H9 (cell line): Measurements from ENCODE around the gene PRPF19. TPM values are rescaled to one million over a fixed set of nuclear protein-coding genes. Genes with fewer than 3 reads are reported as not detected.

Experiments used
- DNase-seq: peaks from one replicate; pipeline ENCODE4 v3.0.0-alpha.2; 2017
- H2AFZ ChIP-seq: one replicate; pipeline ENCODE4 v1.6.1; 2013; ENCODE audit warnings: mild to moderate bottlenecking, low read length, control low read depth, moderate library complexity
- H2AK5ac ChIP-seq: 2 replicates; pipeline ENCODE4 v1.6.1; 2013; ENCODE audit warnings: low read length, control low read depth, mixed read lengths; ENCODE audit not compliant: insufficient read length
- H2BK120ac ChIP-seq: one replicate; pipeline ENCODE4 v1.6.1; 2013; ENCODE audit warnings: low read depth, mild to moderate bottlenecking, low read length, control low read depth, inconsistent platforms; ENCODE audit not compliant: poor library complexity, severe bottlenecking
- H2BK12ac ChIP-seq: 2 replicates; pipeline ENCODE4 v1.6.1; 2013; ENCODE audit warnings: low read length, control low read depth, mixed read lengths, low read depth; ENCODE audit not compliant: insufficient read length
- H2BK15ac ChIP-seq: 2 replicates; pipeline ENCODE4 v1.6.1; 2013; ENCODE audit warnings: low read depth, low read length, control low read depth
- H2BK20ac ChIP-seq: one replicate; pipeline ENCODE4 v1.6.1; 2013; ENCODE audit warnings: low read depth, mild to moderate bottlenecking, low read length, control low read depth, inconsistent platforms; ENCODE audit not compliant: poor library complexity, severe bottlenecking
- H2BK5ac ChIP-seq: 2 replicates; pipeline ENCODE4 v1.6.1; 2013; ENCODE audit warnings: low read length, control low read depth, mixed read lengths; ENCODE audit not compliant: insufficient read length
- H3K14ac ChIP-seq: 2 replicates; pipeline ENCODE4 v1.6.1; 2013; ENCODE audit warnings: low read length, control low read depth; ENCODE audit not compliant: insufficient read depth
- H3K18ac ChIP-seq: 2 replicates; pipeline ENCODE4 v1.6.1; 2013; ENCODE audit warnings: low read depth, mild to moderate bottlenecking, mixed read lengths, low read length, control low read depth; ENCODE audit not compliant: insufficient read length
- H3K23ac ChIP-seq: 2 replicates; pipeline ENCODE4 v1.6.1; 2013; ENCODE audit warnings: low read length, control low read depth, mixed read lengths, low read depth; ENCODE audit not compliant: insufficient read length
- H3K23me2 ChIP-seq: 2 replicates; pipeline ENCODE4 v1.6.1; 2013; ENCODE audit warnings: low read depth, mild to moderate bottlenecking, mixed read lengths, low read length, control low read depth; ENCODE audit not compliant: insufficient read length, poor library complexity, severe bottlenecking
- H3K27ac ChIP-seq: 2 replicates; pipeline ENCODE4 v1.5.1; 2013; ENCODE audit warnings: low read length, control low read depth, mixed read lengths, low read depth; ENCODE audit not compliant: insufficient read length
- H3K27me3 ChIP-seq: 2 replicates; pipeline ENCODE4 v1.6.1; 2013; ENCODE audit warnings: low read length, control low read depth, inconsistent platforms; ENCODE audit not compliant: insufficient read depth
- H3K4ac ChIP-seq: 2 replicates; pipeline ENCODE4 v1.6.1; 2013; ENCODE audit warnings: low read depth, mild to moderate bottlenecking, control low read depth, inconsistent platforms, low read length, moderate library complexity
- H3K4me1 ChIP-seq: 2 replicates; pipeline ENCODE4 v1.6.1; 2013; ENCODE audit warnings: low read length, control low read depth, inconsistent platforms; ENCODE audit not compliant: insufficient read depth
- H3K4me2 ChIP-seq: 2 replicates; pipeline ENCODE4 v1.6.1; 2013; ENCODE audit warnings: low read length, control low read depth, mixed read lengths; ENCODE audit not compliant: insufficient read length, insufficient read depth
- H3K56ac ChIP-seq: 2 replicates; pipeline ENCODE4 v1.6.1; 2013; ENCODE audit warnings: low read depth, mild to moderate bottlenecking, mixed read lengths, low read length, control low read depth; ENCODE audit not compliant: insufficient read length
- H3K79me1 ChIP-seq: 2 replicates; pipeline ENCODE4 v1.6.1; 2013; ENCODE audit warnings: low read depth, mild to moderate bottlenecking, moderate library complexity, low read length, control low read depth, inconsistent platforms; ENCODE audit not compliant: insufficient read depth, poor library complexity, severe bottlenecking
- H3K79me2 ChIP-seq: 2 replicates; pipeline ENCODE4 v1.6.1; 2013; ENCODE audit warnings: low read length, control low read depth, inconsistent platforms; ENCODE audit not compliant: insufficient read depth
- H3K9ac ChIP-seq: 2 replicates; pipeline ENCODE4 v1.6.1; 2013; ENCODE audit warnings: low read length, control low read depth, mixed read lengths; ENCODE audit not compliant: insufficient read length; ENCODE audit errors: extremely low read depth
- H3K9me3 ChIP-seq: one replicate; pipeline ENCODE4 v1.6.1; 2013; ENCODE audit warnings: low read depth, low read length, inconsistent platforms; ENCODE audit not compliant: control insufficient read depth
- H3T11ph ChIP-seq: one replicate; pipeline ENCODE4 v1.6.1; 2013; ENCODE audit warnings: mild to moderate bottlenecking, low read length, control low read depth, inconsistent platforms
- H4K20me1 ChIP-seq: one replicate; pipeline ENCODE4 v1.6.1; 2013; ENCODE audit not compliant: control insufficient read depth, insufficient read length, insufficient read depth
- H4K5ac ChIP-seq: 2 replicates; pipeline ENCODE4 v1.6.1; 2013; ENCODE audit warnings: low read depth, mild to moderate bottlenecking, mixed read lengths, low read length, control low read depth; ENCODE audit not compliant: insufficient read length
- H4K8ac ChIP-seq: replicated peaks from 2 replicates; pipeline ENCODE4 v1.6.1; 2013; ENCODE audit warnings: low read length, control low read depth, mixed read lengths, low read depth; ENCODE audit not compliant: insufficient read length
- H4K91ac ChIP-seq: 2 replicates; pipeline ENCODE4 v1.6.1; 2013; ENCODE audit warnings: low read depth, mild to moderate bottlenecking, moderate library complexity, mixed read lengths, low read length, control low read depth; ENCODE audit not compliant: insufficient read length
- H3K27ac Mint-ChIP-seq, 3 experiments: 2 replicates in 2 of 3; 3 replicates in 1 of 3; pipeline ENCODE4 v1.8.0; 2020 to 2021; ENCODE audit warnings: mixed read lengths in 3 of 3, mild to moderate bottlenecking in 1 of 3, moderate library complexity in 1 of 3
- H3K27me3 Mint-ChIP-seq: 2 replicates; pipeline ENCODE4 v1.8.0; 2021; ENCODE audit warnings: low read depth, mild to moderate bottlenecking, moderate library complexity, mixed read lengths
- H3K36me3 Mint-ChIP-seq, 3 experiments: 2 replicates in 2 of 3; 3 replicates in 1 of 3; pipeline ENCODE4 v1.8.0; 2020 to 2021; ENCODE audit warnings: low read depth in 3 of 3, mixed read lengths in 3 of 3; ENCODE audit not compliant: insufficient read depth in 1 of 3
- H3K4me1 Mint-ChIP-seq, 2 experiments: 2 replicates each; pipeline ENCODE4 v1.8.0; 2020; ENCODE audit warnings: mixed read lengths in 2 of 2
- H3K4me3 Mint-ChIP-seq, 2 experiments: 2 replicates in 1 of 2; 3 replicates in 1 of 2; pipeline ENCODE4 v1.8.0; 2020 to 2021; ENCODE audit warnings: mild to moderate bottlenecking in 2 of 2, mixed read lengths in 2 of 2, moderate library complexity in 1 of 2
- H3K9me3 Mint-ChIP-seq, 2 experiments: 2 replicates in 1 of 2; 3 replicates in 1 of 2; pipeline ENCODE4 v1.8.0; 2020; ENCODE audit warnings: mild to moderate bottlenecking in 2 of 2, mixed read lengths in 2 of 2, moderate library complexity in 1 of 2
- CTCF ChIP-seq: fragments of 200-600 bp; sonication (generic); conservative IDR thresholded peaks from 3 replicates; pipeline ENCODE4 v1.8.0; 2021; ENCODE audit warnings: antibody characterized with exemption, mild to moderate bottlenecking
- WGBS: extraction: QIAGEN DNeasy Blood & Tissue Kit; methylation state at CpG from one replicate; pipeline ENCODE4 v1.1.7; 2013; ENCODE audit warnings: missing lambda C conversion rate, low lambda C conversion rate, mixed read lengths; ENCODE audit not compliant: insufficient read length; ENCODE audit errors: extremely low coverage; 5-methylcytosine and 5-hydroxymethylcytosine counted together
- total RNA-seq: library from RNA; stranded (reverse); gene quantifications from 2 replicates; pipeline ENCODE4 v1.2.1, GENCODE V29; 2021

Gene PRPF19
- total RNA-seq, 1 experiment from 2014 or later: 130 TPM

- WGBS: no CpG with 5 or more reads among the region's 5 CpGs
- no peaks in the 10 kb centered on the region; the same call in 1 of the 2 replicates for H3K27me3 ChIP-seq
- H4K20me1 ChIP-seq: no peaks in the 10 kb centered on the region
- H2BK120ac ChIP-seq: no peak overlapping the region
- H3K23ac ChIP-seq: no peak overlapping the region
- DNase-seq: no peak
- peaks cover 1% of the 10 kb centered on the region; the same call in 1 of the 2 replicates for H3K4me1 ChIP-seq
- H4K91ac ChIP-seq: no peak overlapping the region
- Mint-ChIP-seq H3K4me1 (peaks cover 26 to 29% of the 10 kb centered on the region in 2 experiments), H3K27ac (no peak overlapping the region), H3K9me3 (peaks cover 3 to 5% of the 10 kb centered on the region in 2 experiments; a peak in 4 of 5 replicates), H3K36me3 (peaks cover 0 to 2% (median under 1%) of the 10 kb centered on the region in 3 experiments; a peak in 3 of 7 replicates), H3K4me3 (no peak overlapping the region), H3K27me3 (peaks cover 46% of the 10 kb centered on the region)
- 0 out of 3 replicates have a peak, but pooled peaks have one; percentile 11 for TF ChIP-seq CTCF
- H3K18ac ChIP-seq: no peak overlapping the region
- H2BK15ac ChIP-seq: no peak overlapping the region
- no peak overlapping the region for H2BK12ac ChIP-seq
- no peak overlapping the region for H3K56ac ChIP-seq
- no peak overlapping the region for H2AFZ ChIP-seq
- peaks cover 22% of the 10 kb centered on the region for H3K23me2 ChIP-seq
- H3K27ac ChIP-seq: no peak overlapping the region
- no peak overlapping the region for H4K5ac ChIP-seq
- H2BK5ac ChIP-seq: no peak overlapping the region
- H3K9me3 ChIP-seq: no peaks in the 10 kb centered on the region
- no peaks in the 10 kb centered on the region for H3K79me1 ChIP-seq
- H3K9ac ChIP-seq: no peak overlapping the region
- H3K4ac ChIP-seq: no peak overlapping the region
- no peak overlapping the region for H2BK20ac ChIP-seq
- no peak overlapping the region for H3K4me2 ChIP-seq
- no peak overlapping the region for H3T11ph ChIP-seq
- no peaks in the 10 kb centered on the region; the same call in 1 of the 2 replicates for H3K79me2 ChIP-seq
- H3K14ac ChIP-seq: no peak overlapping the region
- H4K8ac ChIP-seq: no peak overlapping the region
- no peak overlapping the region for H2AK5ac ChIP-seq
Observed at GRCh38 chr11:60910711-60911380, 4.5 kb upstream of the PRPF19 start.
